Measurements from ENCODE around the gene TBC1D24. TPM values are rescaled to one million over a fixed set of nuclear protein-coding genes. Genes with fewer than 3 reads are reported as not detected.
A peak's percentile ranks its signal among the peaks of the same experiment; 100 is the strongest.

Gene TBC1D24
- total RNA-seq, 1 experiment from 2014 or later = 15.8 TPM

DNA sequence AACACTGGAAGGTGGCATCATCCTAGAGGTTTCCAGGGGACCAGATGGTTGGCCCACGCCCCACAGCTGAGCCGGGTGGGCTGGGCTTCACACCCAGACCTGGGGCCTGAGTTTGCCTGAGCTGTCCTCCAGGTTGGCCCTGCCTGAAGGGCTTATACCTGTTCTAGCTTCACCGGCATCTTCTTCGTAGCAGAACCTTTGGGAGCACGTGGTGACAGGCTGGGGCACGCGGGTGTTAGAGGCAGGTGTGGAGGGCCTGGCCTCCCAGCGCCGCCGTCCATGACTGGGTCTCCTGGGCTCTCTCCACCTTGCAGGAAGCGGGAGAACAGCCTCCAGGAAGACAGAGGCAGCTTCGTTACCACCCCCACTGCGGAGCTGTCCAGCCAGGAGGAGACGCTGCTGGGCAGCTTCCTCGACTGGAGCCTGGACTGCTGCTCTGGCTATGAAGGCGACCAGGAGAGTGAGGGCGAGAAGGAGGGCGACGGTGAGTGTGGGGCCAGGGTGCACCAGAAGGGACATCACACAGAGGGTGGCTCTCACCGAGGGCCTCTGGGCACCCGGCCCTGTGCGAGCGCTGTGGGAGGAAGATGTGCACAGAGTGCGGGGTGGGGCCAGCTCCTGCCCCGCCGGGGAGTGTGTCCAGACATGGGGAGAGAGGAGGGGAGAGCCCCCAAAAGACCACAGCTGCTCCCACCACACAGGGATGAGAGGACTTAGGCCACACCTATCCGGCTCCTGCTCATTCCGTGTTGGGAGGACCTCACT, 19.7 kb upstream of the TBC1D24 start:
- no peaks in the 10 kb centered on the region for H4K20me1 ChIP-seq (ENCODE audit: insufficient read depth, low read depth, low read length)

GRCh38 chr16:2456551-2457153, 18.3 kb upstream of the TBC1D24 start:
- Histone ChIP-seq H3K27me3 (ENCODE audit: low read length) (no peaks in the 10 kb centered on the region), H3K9ac (ENCODE audit: low read length) (no peak overlapping the region), H3K9me2 (replicated peaks; ENCODE audit: insufficient read depth, low read length) (no peaks in the 10 kb centered on the region), H3K27ac (ENCODE audit: low read length) (no peak overlapping the region), H3K4me3 (ENCODE audit: low read length) (no peak overlapping the region), H3K4me1 (ENCODE audit: low read length) (peaks cover 32% of the 10 kb centered on the region), H4K20me1 (ENCODE audit: insufficient read depth, low read depth, low read length) (0 out of 2 replicates have a peak, but pooled peaks cover 5% of the 10 kb centered on the region), H2AFZ (ENCODE audit: low read length) (no peak overlapping the region), H3K9me3 (ENCODE audit: low read length) (no peaks in the 10 kb centered on the region), H3K79me2 (ENCODE audit: low read length) (peaks cover 16% of the 10 kb centered on the region), H3K4me2 (ENCODE audit: low read depth, low read length, poor library complexity, severe bottlenecking) (no peak overlapping the region), H3K36me3 (ENCODE audit: insufficient read depth, low read length) (peaks cover 19% of the 10 kb centered on the region; the same call in 1 of the 2 replicates)
- DNase-seq = peak; percentile 31

More for the DNA sequence above, 19.7 kb upstream of the TBC1D24 start:
- Histone ChIP-seq H3K4me3 (ENCODE audit: low read length) (no peak overlapping the region), H3K9ac (ENCODE audit: low read length) (no peak overlapping the region), H3K27ac (ENCODE audit: low read length) (no peak overlapping the region), H3K4me2 (ENCODE audit: low read depth, low read length, poor library complexity, severe bottlenecking) (no peak overlapping the region), H3K79me2 (ENCODE audit: low read length) (peaks cover 4% of the 10 kb centered on the region), H3K9me3 (ENCODE audit: low read length) (no peaks in the 10 kb centered on the region), H3K27me3 (ENCODE audit: low read length) (no peaks in the 10 kb centered on the region), H3K9me2 (replicated peaks; ENCODE audit: insufficient read depth, low read length) (no peaks in the 10 kb centered on the region), H3K4me1 (ENCODE audit: low read length) (peaks cover 18% of the 10 kb centered on the region), H3K36me3 (ENCODE audit: insufficient read depth, low read length) (peaks cover 19% of the 10 kb centered on the region), H2AFZ (ENCODE audit: low read length) (no peak overlapping the region)
- DNase-seq = peak; percentile 36

- H3K9ac ChIP-seq (ENCODE audit: low read length) = no peak overlapping the region
- H3K4me3 ChIP-seq (ENCODE audit: low read length) = no peak overlapping the region
- peaks cover 14% of the 10 kb centered on the region; the same call in 1 of the 2 replicates for H3K36me3 ChIP-seq (ENCODE audit: insufficient read depth, low read length)
- H2AFZ ChIP-seq (ENCODE audit: low read length) = no peak overlapping the region
- no peaks in the 10 kb centered on the region for H3K9me3 ChIP-seq (ENCODE audit: low read length)
- no peaks in the 10 kb centered on the region for H3K9me2 ChIP-seq (replicated peaks; ENCODE audit: insufficient read depth, low read length)
- H3K4me2 ChIP-seq (ENCODE audit: low read depth, low read length, poor library complexity, severe bottlenecking) = no peak overlapping the region
- no peaks in the 10 kb centered on the region for H3K27me3 ChIP-seq (ENCODE audit: low read length)
- 0 out of 2 replicates have a peak, but pooled peaks cover 5% of the 10 kb centered on the region for H4K20me1 ChIP-seq (ENCODE audit: insufficient read depth, low read depth, low read length)
- peaks cover 32% of the 10 kb centered on the region for H3K4me1 ChIP-seq (ENCODE audit: low read length)
- no peak for DNase-seq
- H3K79me2 ChIP-seq (ENCODE audit: low read length) = peaks cover 16% of the 10 kb centered on the region
- H3K27ac ChIP-seq (ENCODE audit: low read length) = no peak overlapping the region
Observed at GRCh38 chr16:2457267-2457666, 17.7 kb upstream of the TBC1D24 start.

- H3K79me2 ChIP-seq (ENCODE audit: low read length) = peaks cover 13% of the 10 kb centered on the region
- no peaks in the 10 kb centered on the region for H3K27me3 ChIP-seq (ENCODE audit: low read length)
- no peaks in the 10 kb centered on the region for H3K9me2 ChIP-seq (replicated peaks; ENCODE audit: insufficient read depth, low read length)
- no peak overlapping the region for H3K27ac ChIP-seq (ENCODE audit: low read length)
- peaks cover 8% of the 10 kb centered on the region; the same call in 1 of the 2 replicates for H3K36me3 ChIP-seq (ENCODE audit: insufficient read depth, low read length)
- no peak overlapping the region for H3K4me2 ChIP-seq (ENCODE audit: low read depth, low read length, poor library complexity, severe bottlenecking)
- no peak for DNase-seq
- H3K4me1 ChIP-seq (ENCODE audit: low read length) = peaks cover 32% of the 10 kb centered on the region
- H3K9me3 ChIP-seq (ENCODE audit: low read length) = no peaks in the 10 kb centered on the region
- no peak overlapping the region for H3K9ac ChIP-seq (ENCODE audit: low read length)
- no peak overlapping the region for H2AFZ ChIP-seq (ENCODE audit: low read length)
- H4K20me1 ChIP-seq (ENCODE audit: insufficient read depth, low read depth, low read length) = 0 out of 2 replicates have a peak, but pooled peaks cover 5% of the 10 kb centered on the region
- no peak overlapping the region for H3K4me3 ChIP-seq (ENCODE audit: low read length)
Observed at GRCh38 chr16:2457946-2458345, 17.0 kb upstream of the TBC1D24 start.

DNA sequence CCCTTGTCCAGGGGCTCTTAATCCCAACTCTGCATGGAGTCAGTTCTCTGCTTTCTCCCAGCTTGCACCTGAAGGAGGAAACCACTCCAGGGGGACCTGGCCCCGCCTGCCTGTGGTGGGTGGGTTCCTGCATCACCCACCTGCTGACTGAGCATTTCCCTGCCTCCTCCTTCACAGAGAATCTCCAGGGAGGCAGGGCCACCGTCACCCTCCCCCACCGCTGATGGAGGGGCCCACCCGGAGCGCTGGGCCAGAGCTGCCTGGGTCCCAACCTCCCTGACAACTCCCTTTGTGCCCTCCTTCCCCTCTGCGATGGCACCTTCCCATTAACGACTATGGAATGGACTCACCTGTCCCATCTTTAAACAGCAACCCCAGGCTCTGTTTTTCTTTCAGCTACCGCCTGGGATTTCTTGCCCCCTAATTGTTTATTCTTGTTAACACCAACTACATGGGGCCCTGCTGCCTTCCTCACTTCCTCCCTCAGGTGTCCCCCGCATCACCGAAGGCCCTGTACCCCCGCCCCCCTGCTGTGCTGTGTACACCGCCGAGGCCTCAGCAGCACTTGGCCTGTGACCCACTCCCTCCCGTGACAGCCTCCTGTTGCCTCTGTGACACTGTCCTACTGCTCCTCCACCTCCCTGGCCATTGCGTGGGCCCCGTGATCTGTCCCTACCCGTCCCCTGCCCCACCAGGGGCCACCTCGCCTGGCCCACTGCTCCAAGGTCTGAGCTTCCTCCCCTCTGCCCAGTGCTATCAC, 15.9 kb upstream of the TBC1D24 start:
- Histone ChIP-seq H2AFZ (ENCODE audit: low read length) (peak overlapping the region; percentile 76), H3K9me2 (replicated peaks; ENCODE audit: insufficient read depth, low read length) (no peaks in the 10 kb centered on the region), H3K4me1 (ENCODE audit: low read length) (peaks cover 32% of the 10 kb centered on the region), H4K20me1 (ENCODE audit: insufficient read depth, low read depth, low read length) (0 out of 2 replicates have a peak, but pooled peaks cover 5% of the 10 kb centered on the region), H3K36me3 (ENCODE audit: insufficient read depth, low read length) (0 out of 2 replicates have a peak, but pooled peaks cover 3% of the 10 kb centered on the region), H3K27ac (ENCODE audit: low read length) (peak overlapping the region; percentile 76), H3K27me3 (ENCODE audit: low read length) (no peaks in the 10 kb centered on the region), H3K4me3 (ENCODE audit: low read length) (peak overlapping the region; percentile 89), H3K79me2 (ENCODE audit: low read length) (peaks cover 13% of the 10 kb centered on the region), H3K4me2 (ENCODE audit: low read depth, low read length, poor library complexity, severe bottlenecking) (peak overlapping the region; percentile 99), H3K9ac (ENCODE audit: low read length) (peak overlapping the region; percentile 84), H3K9me3 (ENCODE audit: low read length) (no peaks in the 10 kb centered on the region)
- DNase-seq = peak; percentile 65

- H3K79me2 ChIP-seq (ENCODE audit: low read length) = peaks cover 13% of the 10 kb centered on the region
- H3K36me3 ChIP-seq (ENCODE audit: insufficient read depth, low read length) = 0 out of 2 replicates have a peak, but pooled peaks cover 3% of the 10 kb centered on the region
- peak within 1 kb of the TSS; percentile 99 for H3K4me2 ChIP-seq (ENCODE audit: low read depth, low read length, poor library complexity, severe bottlenecking)
- H3K27me3 ChIP-seq (ENCODE audit: low read length) = no peaks in the 10 kb centered on the region
- H3K4me3 ChIP-seq (ENCODE audit: low read length) = peak within 1 kb of the TSS; percentile 89
- H3K4me1 ChIP-seq (ENCODE audit: low read length) = peaks cover 32% of the 10 kb centered on the region
- H2AFZ ChIP-seq (ENCODE audit: low read length) = peak within 1 kb of the TSS; percentile 76
- DNase-seq = peak; percentile 99
- peak within 1 kb of the TSS; percentile 76 for H3K27ac ChIP-seq (ENCODE audit: low read length)
- 0 out of 2 replicates have a peak, but pooled peaks cover 9% of the 10 kb centered on the region for H4K20me1 ChIP-seq (ENCODE audit: insufficient read depth, low read depth, low read length)
- peak within 1 kb of the TSS; percentile 84 for H3K9ac ChIP-seq (ENCODE audit: low read length)
- no peaks in the 10 kb centered on the region for H3K9me2 ChIP-seq (replicated peaks; ENCODE audit: insufficient read depth, low read length)
- H3K9me3 ChIP-seq (ENCODE audit: low read length) = no peaks in the 10 kb centered on the region
Observed at GRCh38 chr16:2459647-2460390, 15.1 kb upstream of the TBC1D24 start, which contains the start of gene TEDC2. Gene TEDC2, plus strand, starts transcription at chr16:2460109. Its CDS starts 36 bp downstream, at chr16:2460145.

DNA sequence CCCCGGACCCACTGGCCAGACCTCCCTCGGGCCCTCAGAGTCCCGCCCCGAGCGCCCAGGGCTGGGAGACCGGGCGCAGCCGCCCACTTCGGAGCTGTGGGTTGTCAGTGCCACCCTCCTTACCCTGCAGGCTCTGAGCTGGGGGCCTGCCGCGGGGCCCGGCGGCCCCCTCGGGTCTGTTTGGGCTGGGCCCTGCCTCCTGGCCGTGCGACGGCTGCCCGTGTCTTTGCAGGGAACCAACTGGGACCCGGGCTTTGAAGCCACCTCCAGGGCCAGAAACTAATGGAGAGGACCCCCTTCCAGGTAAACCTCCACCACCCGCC, 14.6 kb upstream of the TBC1D24 start:
- no peak overlapping the region for H2AFZ ChIP-seq (ENCODE audit: low read length)
- peak overlapping the region; percentile 89 for H3K4me3 ChIP-seq (ENCODE audit: low read length)
- H3K4me2 ChIP-seq (ENCODE audit: low read depth, low read length, poor library complexity, severe bottlenecking) = peak overlapping the region; percentile 99
- H4K20me1 ChIP-seq (ENCODE audit: insufficient read depth, low read depth, low read length) = 0 out of 2 replicates have a peak, but pooled peaks cover 9% of the 10 kb centered on the region
- peaks cover 13% of the 10 kb centered on the region for H3K79me2 ChIP-seq (ENCODE audit: low read length)
- peak overlapping the region; percentile 84 for H3K9ac ChIP-seq (ENCODE audit: low read length)
- peaks cover 32% of the 10 kb centered on the region for H3K4me1 ChIP-seq (ENCODE audit: low read length)
- no peaks in the 10 kb centered on the region for H3K9me3 ChIP-seq (ENCODE audit: low read length)
- H3K27me3 ChIP-seq (ENCODE audit: low read length) = no peaks in the 10 kb centered on the region
- DNase-seq = no peak
- H3K27ac ChIP-seq (ENCODE audit: low read length) = no peak overlapping the region; the same call in 1 of the 2 replicates
- H3K9me2 ChIP-seq (replicated peaks; ENCODE audit: insufficient read depth, low read length) = no peaks in the 10 kb centered on the region
- H3K36me3 ChIP-seq (ENCODE audit: insufficient read depth, low read length) = 0 out of 2 replicates have a peak, but pooled peaks cover 3% of the 10 kb centered on the region
